NCI-H2029 (cell line): Measurements from ENCODE around the gene SEZ6L.

Source experiments
- DNase-seq: peaks from one replicate; lab custom pipeline; 2025; lab: John Stamatoyannopoulos, UW

The SEZ6L gene

DNA sequence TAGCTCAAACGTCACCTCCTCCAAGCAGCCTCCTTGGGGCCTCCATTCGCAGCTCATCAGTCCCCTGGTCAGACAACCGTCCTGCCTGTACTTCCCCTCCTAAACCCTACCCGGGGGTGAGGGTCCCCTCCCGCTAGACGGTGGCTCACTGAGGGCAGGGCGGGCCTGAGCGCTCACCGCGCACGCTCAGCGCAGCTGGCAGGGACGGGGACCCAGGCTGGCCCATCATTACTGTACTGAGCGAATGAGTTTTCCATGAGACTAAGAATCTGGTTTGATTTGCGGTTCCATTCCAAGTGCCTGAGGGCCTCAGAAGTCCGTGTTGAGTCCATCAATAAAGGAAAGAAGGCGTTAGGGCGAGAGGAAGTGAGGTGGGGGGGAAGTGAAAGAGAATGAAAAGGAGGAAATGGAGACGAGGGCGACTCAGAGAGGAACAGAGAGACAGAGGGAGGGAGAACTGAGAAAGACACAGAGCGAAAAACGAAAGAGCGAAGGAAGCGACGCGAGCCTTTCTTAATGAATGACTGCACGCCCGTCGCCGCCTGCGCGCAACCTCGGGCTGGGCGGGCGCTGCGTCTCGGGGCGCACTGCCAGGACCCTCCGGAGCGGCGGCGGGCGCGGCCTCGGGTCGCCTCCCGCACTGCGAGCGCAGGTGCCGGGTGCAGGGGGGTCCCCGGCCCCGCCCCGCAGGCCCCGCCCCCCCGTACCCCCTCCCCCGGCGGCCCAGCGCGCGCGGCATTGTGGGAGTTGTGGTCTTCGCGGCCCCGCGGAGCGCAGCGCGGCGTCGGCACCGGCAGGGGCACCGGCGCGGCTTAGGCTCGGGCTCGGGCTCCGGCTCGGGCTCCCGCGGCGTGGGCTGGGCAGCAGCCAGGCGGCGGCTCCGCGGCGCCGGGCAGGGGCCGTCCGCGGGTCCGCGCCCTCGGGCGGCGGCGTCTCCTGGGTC lies 259.5 kb downstream of the SEZ6L start, which contains the start of gene ASPHD2:
Gene ASPHD2, plus strand, starts transcription at position 746 of the 943 bp plus-strand sequence. CDS start 4,356 bp downstream, outside the sequence.
- peak; percentile 51 for DNase-seq

GRCh38 chr22:26429458-26430286 lies 260.4 kb downstream of the SEZ6L start:
- DNase-seq: no peak

- no peak for DNase-seq
Observed at GRCh38 chr22:26430600-26430999, 261.3 kb downstream of the SEZ6L start.

GRCh38 chr22:26431261-26431995 lies 262.2 kb downstream of the SEZ6L start:
- DNase-seq: no peak

- no peak for DNase-seq
Observed at GRCh38 chr22:26432619-26433311, 263.5 kb downstream of the SEZ6L start.
